ENCODE results near the gene TMEM11. TPM values are rescaled to one million over a fixed set of nuclear protein-coding genes. Genes with fewer than 3 reads are reported as not detected.

The TMEM11 gene
- total and polyA plus RNA-seq, 2 donors (not counting 1 experiment from before 2014, with no cell fraction given) = 21.4 to 25.3 TPM

DNA sequence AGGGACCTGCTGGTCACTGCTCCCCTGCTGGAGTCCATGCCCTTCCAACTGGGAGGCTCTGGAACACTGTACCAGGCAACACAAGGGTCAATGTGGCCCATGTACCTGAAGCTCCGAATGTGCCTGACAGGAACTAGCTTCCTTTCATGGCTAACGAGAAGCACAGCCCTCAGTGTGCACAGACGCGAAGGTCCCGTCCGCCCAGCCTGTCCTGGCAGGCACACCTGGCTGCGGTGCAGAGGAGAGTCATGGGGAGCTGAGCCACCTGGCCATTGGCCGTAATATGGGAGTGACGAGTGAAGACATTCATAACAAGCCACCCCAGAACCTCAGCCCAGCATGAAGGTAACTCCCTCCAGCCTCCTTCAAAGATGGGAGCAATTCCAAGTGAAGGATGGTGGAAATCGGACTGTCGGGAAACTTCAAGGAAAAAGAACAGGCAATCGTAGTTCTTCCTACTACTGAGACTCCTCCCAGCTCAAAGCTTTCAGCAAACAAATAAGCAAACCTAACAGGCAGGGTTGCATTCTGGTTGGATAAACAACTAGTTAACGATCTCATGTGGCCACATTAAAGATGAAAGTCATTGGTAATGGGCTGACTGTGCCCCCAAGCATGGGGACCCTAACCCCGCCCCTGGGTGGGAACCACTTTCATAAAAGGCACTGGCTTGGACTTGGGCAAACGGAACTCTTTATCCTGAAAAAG, 13.2 kb downstream of the TMEM11 start:
- H3K4me1 Mint-ChIP-seq = peaks cover 39% of the 10 kb centered on the region
- peaks cover 0 to 18% of the 10 kb centered on the region in 2 experiments for H3K36me3 ChIP-seq (replicated peaks in 1 of 2; ENCODE audit: control extremely low read depth in 1 of 2, control insufficient read depth in 1 of 2, extremely low read depth in 1 of 2, insufficient read depth in 2 of 2, low read length in 1 of 2)
- H3K27ac Mint-ChIP-seq = no peak overlapping the region

DNA sequence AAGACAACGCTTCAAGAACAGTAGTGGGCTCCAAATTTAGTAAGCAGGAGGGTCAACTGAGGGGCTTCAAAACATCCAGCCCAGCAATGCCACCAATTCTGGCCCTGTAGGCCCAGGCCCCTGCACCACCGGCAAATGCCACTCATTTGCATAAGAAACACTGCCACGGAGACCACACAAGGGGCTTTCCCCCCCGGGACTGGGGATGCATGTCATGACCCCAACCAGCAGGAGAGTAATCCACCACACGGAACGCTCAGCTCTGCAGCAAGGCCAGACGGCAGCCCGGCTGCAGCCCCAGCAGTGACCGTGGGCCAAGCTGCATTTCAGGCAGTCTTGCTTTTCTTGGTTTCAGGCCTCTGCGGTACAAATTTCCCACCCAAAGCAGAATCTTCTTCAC, 14.1 kb downstream of the TMEM11 start:
- no peak overlapping the region for H2AFZ ChIP-seq (ENCODE audit: insufficient read depth, low read depth, low read length, poor library complexity, severe bottlenecking)
- Mint-ChIP-seq H3K4me1 (peaks cover 34% of the 10 kb centered on the region), H3K27ac (no peak overlapping the region), H3K27me3 (no peaks in the 10 kb centered on the region), H3K4me3 (no peak overlapping the region), H3K9me3 (ENCODE audit: insufficient read depth) (no peaks in the 10 kb centered on the region)
- no peak overlapping the region for H3K4me3 ChIP-seq (ENCODE audit: control extremely low read depth in 1 of 5, extremely low read depth in 1 of 5, insufficient read depth in 1 of 5, low read depth in 2 of 5, low read length in 4 of 5)
- H3K36me3 ChIP-seq (replicated peaks in 1 of 2; ENCODE audit: control extremely low read depth in 1 of 2, control insufficient read depth in 1 of 2, extremely low read depth in 1 of 2, insufficient read depth in 2 of 2, low read length in 1 of 2) = peaks cover 0 to 16% of the 10 kb centered on the region in 2 experiments
- intact Hi-C loops (cut with micrococcal nuclease) = no loop called here
- DNase-seq (peak; percentile 28), ATAC-seq (ENCODE audit: low read depth) (peak; percentile 17)
- no peak overlapping the region for H3K9ac ChIP-seq (ENCODE audit: low read length)
- no peak for TF ChIP-seq EZH2 (IDR thresholded peaks at IDR 0.05; ENCODE audit: borderline replicate concordance, insufficient read depth, low read depth, low read length, poor library complexity, severe bottlenecking)
- TF ChIP-seq, protein P1, sequence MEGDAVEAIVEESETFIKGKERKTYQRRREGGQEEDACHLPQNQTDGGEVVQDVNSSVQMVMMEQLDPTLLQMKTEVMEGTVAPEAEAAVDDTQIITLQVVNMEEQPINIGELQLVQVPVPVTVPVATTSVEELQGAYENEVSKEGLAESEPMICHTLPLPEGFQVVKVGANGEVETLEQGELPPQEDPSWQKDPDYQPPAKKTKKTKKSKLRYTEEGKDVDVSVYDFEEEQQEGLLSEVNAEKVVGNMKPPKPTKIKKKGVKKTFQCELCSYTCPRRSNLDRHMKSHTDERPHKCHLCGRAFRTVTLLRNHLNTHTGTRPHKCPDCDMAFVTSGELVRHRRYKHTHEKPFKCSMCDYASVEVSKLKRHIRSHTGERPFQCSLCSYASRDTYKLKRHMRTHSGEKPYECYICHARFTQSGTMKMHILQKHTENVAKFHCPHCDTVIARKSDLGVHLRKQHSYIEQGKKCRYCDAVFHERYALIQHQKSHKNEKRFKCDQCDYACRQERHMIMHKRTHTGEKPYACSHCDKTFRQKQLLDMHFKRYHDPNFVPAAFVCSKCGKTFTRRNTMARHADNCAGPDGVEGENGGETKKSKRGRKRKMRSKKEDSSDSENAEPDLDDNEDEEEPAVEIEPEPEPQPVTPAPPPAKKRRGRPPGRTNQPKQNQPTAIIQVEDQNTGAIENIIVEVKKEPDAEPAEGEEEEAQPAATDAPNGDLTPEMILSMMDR (IDR thresholded peaks at IDR 0.05) = no peak
- H3K79me2 ChIP-seq (ENCODE audit: control insufficient read depth, insufficient read depth, low read length) = peaks cover 57% of the 10 kb centered on the region
- POLR2A ChIA-PET = no interaction called here
- 63% methylated on average over 10 of the region's 10 CpGs for WGBS (ENCODE audit: insufficient coverage)
- no peak overlapping the region for H3K27ac ChIP-seq (ENCODE audit: low read length in 2 of 2)
- H3K9me3 ChIP-seq (ENCODE audit: control extremely low read depth in 1 of 3, control insufficient read depth in 2 of 3, insufficient read depth in 1 of 3, low read length in 2 of 3) = no peaks in the 10 kb centered on the region
- peaks cover 6 to 15% of the 10 kb centered on the region in 2 donors for H3K4me1 ChIP-seq (ENCODE audit: control insufficient read depth in 2 of 2, insufficient read depth in 2 of 2, low read length in 2 of 2)
- peak overlapping the region; percentile 24 for H3K4me2 ChIP-seq (replicated peaks; ENCODE audit: low read depth, low read length, poor library complexity, severe bottlenecking)
- peaks cover 71% of the 10 kb centered on the region for H4K20me1 ChIP-seq (ENCODE audit: control insufficient read depth, insufficient read depth, low read length, poor library complexity, severe bottlenecking)
- H3K27me3 ChIP-seq (replicated peaks in 1 of 4; ENCODE audit: control extremely low read depth in 1 of 4, control insufficient read depth in 3 of 4, insufficient read depth in 4 of 4, low read length in 3 of 4) = no peaks in the 10 kb centered on the region
- CTCF ChIA-PET = no interaction called here

More for the DNA sequence above, 13.2 kb downstream of the TMEM11 start:
- Mint-ChIP-seq H3K4me3 (no peak overlapping the region), H3K27me3 (no peaks in the 10 kb centered on the region), H3K9me3 (ENCODE audit: insufficient read depth) (no peaks in the 10 kb centered on the region)
- ChIA-PET CTCF (interaction anchor here (1.4 kb wide), 1 partner anchor 81 kb away, joined by 3 read pairs; no protein-coding TSS in a partner anchor), POLR2A (no interaction called here)
- H3K79me2 ChIP-seq (ENCODE audit: control insufficient read depth, insufficient read depth, low read length) = peaks cover 65% of the 10 kb centered on the region
- H3K9me3 ChIP-seq (ENCODE audit: control extremely low read depth in 1 of 3, control insufficient read depth in 2 of 3, insufficient read depth in 1 of 3, low read length in 2 of 3) = no peaks in the 10 kb centered on the region
- TF ChIP-seq, protein P1 (IDR thresholded peaks at IDR 0.05) = no peak
- TF ChIP-seq EZH2 (IDR thresholded peaks at IDR 0.05; ENCODE audit: borderline replicate concordance, insufficient read depth, low read depth, low read length, poor library complexity, severe bottlenecking) = no peak
- H3K27ac ChIP-seq (ENCODE audit: low read length in 2 of 2) = no peak overlapping the region
- H3K4me1 ChIP-seq (ENCODE audit: control insufficient read depth in 2 of 2, insufficient read depth in 2 of 2, low read length in 2 of 2) = peaks cover 6 to 15% of the 10 kb centered on the region in 2 donors
- no peak overlapping the region for H3K4me3 ChIP-seq (ENCODE audit: control extremely low read depth in 1 of 5, extremely low read depth in 1 of 5, insufficient read depth in 1 of 5, low read depth in 2 of 5, low read length in 4 of 5)
- H2AFZ ChIP-seq (ENCODE audit: insufficient read depth, low read depth, low read length, poor library complexity, severe bottlenecking) = no peak overlapping the region
- H3K27me3 ChIP-seq (replicated peaks in 1 of 4; ENCODE audit: control extremely low read depth in 1 of 4, control insufficient read depth in 3 of 4, insufficient read depth in 4 of 4, low read length in 3 of 4) = no peaks in the 10 kb centered on the region
- no peak overlapping the region for H3K4me2 ChIP-seq (replicated peaks; ENCODE audit: low read depth, low read length, poor library complexity, severe bottlenecking)
- ATAC-seq (ENCODE audit: low read depth) = no peak
- H3K9ac ChIP-seq (ENCODE audit: low read length) = no peak overlapping the region
- H4K20me1 ChIP-seq (ENCODE audit: control insufficient read depth, insufficient read depth, low read length, poor library complexity, severe bottlenecking) = peaks cover 80% of the 10 kb centered on the region
- WGBS (ENCODE audit: insufficient coverage) = 98% methylated on average over 13 of the region's 15 CpGs
- intact Hi-C loops (cut with micrococcal nuclease) = no loop called here
- DNase-seq = no peak
